ENCODE data around the gene PLCG2.

- TF ChIP-seq EZH2 (IDR thresholded peaks at IDR 0.05; ENCODE audit: low read length, unreplicated experiment) (no peak), CTCF (conservative IDR thresholded peaks at IDR 0.05; ENCODE audit: low read depth, low read length) (no peak)
Measured at GRCh38 chr16:81945665-81946064, 166.6 kb downstream of the PLCG2 start.
